Sigmoid colon (tissue), 7 donors: Measurements from ENCODE around the gene SGPL1. TPM values are rescaled to one million over a fixed set of nuclear protein-coding genes. Genes with fewer than 3 reads are reported as not detected.

Experiments
- DNase-seq: peaks from one replicate; pipeline ENCODE4 v3.0.0-alpha.2; 2019
- H3K27ac ChIP-seq, 4 donors: fragments of 200-600 bp; sonication (generic); one replicate each; pipeline ENCODE4 v1.5.1; 2016 to 2019; ENCODE audit warnings: mild to moderate bottlenecking in 1 of 4
- H3K27me3 ChIP-seq, 3 donors: fragments of 200-600 bp; sonication (generic); one replicate each; pipeline ENCODE4 v1.5.1; 2019; ENCODE audit warnings: mild to moderate bottlenecking in 1 of 3
- H3K36me3 ChIP-seq, 4 donors: fragments of 200-600 bp; sonication (generic); one replicate each; pipeline ENCODE4 v1.5.1; 2016 to 2019
- H3K4me1 ChIP-seq, 4 donors: fragments of 200-600 bp; sonication (generic); one replicate each; pipeline ENCODE4 v1.5.1; 2017 to 2019
- H3K4me3 ChIP-seq, 4 donors: fragments of 200-600 bp; sonication (generic); one replicate each; pipeline ENCODE4 v1.5.1; 2017 to 2019; ENCODE audit warnings: mild to moderate bottlenecking in 2 of 4, moderate library complexity in 1 of 4
- H3K9me3 ChIP-seq, 4 donors: fragments of 200-600 bp in 3 of 4; sonication (generic) in 3 of 4; one replicate each; pipeline versions ENCODE4 v1.5.1 to v1.6.1; 2013 to 2019
- CTCF ChIP-seq, 4 experiments: fragments of 450-650 bp in 3 of 4; fragments of 200-600 bp in 1 of 4; IDR thresholded peaks; one replicate each; pipeline ENCODE4 v1.5.1; 2016 to 2019; ENCODE audit warnings: antibody characterized with exemption in 4 of 4, mild to moderate bottlenecking in 3 of 4, moderate library complexity in 2 of 4
- EP300 ChIP-seq, 4 donors: sonication (generic); formaldehyde crosslinking; IDR thresholded peaks; one replicate each; pipeline ENCODE4 v1.6.1; 2017; ENCODE audit warnings: antibody characterized with exemption in 4 of 4
- POLR2A ChIP-seq, 2 donors: fragments of 450-650 bp; IDR thresholded peaks; one replicate each; pipeline ENCODE4 v1.6.1; 2016; ENCODE audit warnings: antibody characterized with exemption in 2 of 2, mild to moderate bottlenecking in 2 of 2, moderate library complexity in 2 of 2
- POLR2AphosphoS5 ChIP-seq, 4 donors: sonication (generic); formaldehyde crosslinking; IDR thresholded peaks; one replicate each; pipeline ENCODE4 v1.6.1; 2017; ENCODE audit warnings: antibody characterized with exemption in 4 of 4
- WGBS, 2 donors: extraction: QIAGEN DNeasy Blood & Tissue Kit; methylation state at CpG; one replicate each; pipeline ENCODE4 v1.1.7; 2013; 5-methylcytosine and 5-hydroxymethylcytosine counted together
- intact Hi-C: fragments of 100-400 bp; cut with DNase I; formaldehyde crosslinking; loops from one replicate; pipeline ENCODE4 v1.15.1; 2023
- polyA plus RNA-seq, 3 donors: library from polyadenylated mRNA; stranded (reverse); fragments of 200-250 nt; gene quantifications; one replicate each; pipeline ENCODE4 v1.2.3, GENCODE V29; 2013
- total RNA-seq, 4 donors: library from RNA; depleted of rRNA; stranded (reverse); fragments of >200 nt; gene quantifications; one replicate each; pipeline ENCODE4 v1.1.0, GENCODE V29; 2016
- donor health status: healthy with polysubstance abuse.
- donor health status: Bipolar disorder and iron deficiency.
- donor health status: healthy.

The SGPL1 gene
- total and polyA plus RNA-seq, 7 donors = 6.0 to 22.2 (median 20.1) TPM

GRCh38 chr10:70832852-70833528, 17.2 kb downstream of the SGPL1 start:
- Histone ChIP-seq H3K9me3 (peaks cover 0 to 4% (median 0%) of the 10 kb centered on the region in 4 donors), H3K36me3 (peaks cover 0 to 7% (median 0%) of the 10 kb centered on the region in 4 donors), H3K27me3 (no peaks in the 10 kb centered on the region), H3K4me3 (no peak overlapping the region), H3K4me1 (peaks cover 0 to 42% (median 18%) of the 10 kb centered on the region in 4 donors), H3K27ac (peak overlapping the region in 1 of 4 donors; percentile 5)
- WGBS, 2 donors = 43 to 63% methylated on average over 3 of the region's 3 CpGs
- intact Hi-C loops = no loop called here
- no peak for DNase-seq
- TF ChIP-seq POLR2A (IDR thresholded peaks at IDR 0.05) (no peak), POLR2AphosphoS5 (IDR thresholded peaks at IDR 0.05) (no peak), EP300 (IDR thresholded peaks at IDR 0.05) (no peak), CTCF (IDR thresholded peaks at IDR 0.05) (no peak)

GRCh38 chr10:70833601-70834000, 17.9 kb downstream of the SGPL1 start:
- Histone ChIP-seq H3K4me3 (no peak overlapping the region), H3K4me1 (peaks cover 0 to 42% (median 20%) of the 10 kb centered on the region in 4 donors), H3K9me3 (peaks cover 0 to 4% (median 0%) of the 10 kb centered on the region in 4 donors), H3K36me3 (peaks cover 0 to 8% (median 0%) of the 10 kb centered on the region in 4 donors), H3K27me3 (no peaks in the 10 kb centered on the region), H3K27ac (peak overlapping the region in 1 of 4 donors; percentile 5)
- TF ChIP-seq CTCF (IDR thresholded peaks at IDR 0.05) (no peak), POLR2A (IDR thresholded peaks at IDR 0.05) (no peak), POLR2AphosphoS5 (IDR thresholded peaks at IDR 0.05) (no peak), EP300 (IDR thresholded peaks at IDR 0.05) (no peak)
- intact Hi-C loops = no loop called here
- whole genome bisulfite sequencing, 2 donors = 62 to 85% methylated on average over 2 of the region's 2 CpGs
- no peak for DNase-seq

- Histone ChIP-seq H3K27me3 (no peaks in the 10 kb centered on the region), H3K9me3 (peaks cover 0 to 4% (median 0%) of the 10 kb centered on the region in 4 donors), H3K36me3 (peaks cover 0 to 11% (median 0%) of the 10 kb centered on the region in 4 donors), H3K27ac (no peak overlapping the region), H3K4me1 (peaks cover 0 to 41% (median 20%) of the 10 kb centered on the region in 4 donors), H3K4me3 (no peak overlapping the region)
- no peak for TF ChIP-seq EP300 (IDR thresholded peaks at IDR 0.05)
- TF ChIP-seq CTCF (IDR thresholded peaks at IDR 0.05) = no peak
- TF ChIP-seq POLR2A (IDR thresholded peaks at IDR 0.05) = no peak
- no peak for TF ChIP-seq POLR2AphosphoS5 (IDR thresholded peaks at IDR 0.05)
- 87% methylated on average over 5 of the region's 5 CpGs for WGBS, 2 donors
- DNase-seq = no peak
- intact Hi-C loops = no loop called here
Observed at GRCh38 chr10:70834021-70834420, 18.3 kb downstream of the SGPL1 start.

- DNase-seq = no peak
- WGBS, 2 donors = 89 to 93% methylated on average over 7 of the region's 7 CpGs
- TF ChIP-seq POLR2A (IDR thresholded peaks at IDR 0.05) (no peak), EP300 (IDR thresholded peaks at IDR 0.05) (no peak), POLR2AphosphoS5 (IDR thresholded peaks at IDR 0.05) (no peak)
- Histone ChIP-seq H3K36me3 (peaks cover 0 to 11% (median 0%) of the 10 kb centered on the region in 4 donors), H3K4me1 (peaks cover 0 to 35% (median 17%) of the 10 kb centered on the region in 4 donors), H3K27me3 (no peaks in the 10 kb centered on the region), H3K27ac (no peak overlapping the region), H3K9me3 (peaks cover 0 to 4% (median 0%) of the 10 kb centered on the region in 4 donors), H3K4me3 (no peak overlapping the region)
- intact Hi-C loops = no loop called here
Observed at GRCh38 chr10:70834441-70835151, 18.8 kb downstream of the SGPL1 start.

- intact Hi-C loops = no loop called here
- DNase-seq = no peak
- Histone ChIP-seq H3K27ac (no peak overlapping the region), H3K4me3 (no peak overlapping the region), H3K36me3 (peaks cover 0 to 4% (median 0%) of the 10 kb centered on the region in 4 donors), H3K4me1 (peaks cover 0 to 35% (median 17%) of the 10 kb centered on the region in 4 donors), H3K9me3 (peaks cover 0 to 4% (median 0%) of the 10 kb centered on the region in 4 donors), H3K27me3 (no peaks in the 10 kb centered on the region)
- 90 to 96% methylated on average over 2 of the region's 2 CpGs for WGBS, 2 donors
- TF ChIP-seq POLR2A (IDR thresholded peaks at IDR 0.05) (no peak), CTCF (IDR thresholded peaks at IDR 0.05) (no peak), EP300 (IDR thresholded peaks at IDR 0.05) (no peak), POLR2AphosphoS5 (IDR thresholded peaks at IDR 0.05) (no peak)
Observed at GRCh38 chr10:70836319-70836718, 20.6 kb downstream of the SGPL1 start.
